CD14-positive monocyte (primary cell): ENCODE results near the gene SAP30. TPM values are rescaled to one million over a fixed set of nuclear protein-coding genes. Genes with fewer than 3 reads are reported as not detected.
A peak's percentile ranks its signal among the peaks of the same experiment; 100 is the strongest.

Experiments used
- DNase-seq, 3 donors: peaks; one replicate each; pipeline ENCODE4 v3.0.0-alpha.2; 2011 to 2022
- H2AFZ ChIP-seq: 2 replicates; pipeline ENCODE4 v1.6.0; 2012; ENCODE audit warnings: mild to moderate bottlenecking, low read depth, low read length, inconsistent platforms; ENCODE audit not compliant: insufficient read depth, poor library complexity, severe bottlenecking
- H3K27ac ChIP-seq, 2 donors: 1 replicate in 1 of 2; 2 replicates in 1 of 2; pipeline ENCODE4 v1.5.1; 2012 to 2013; ENCODE audit warnings: low read length in 2 of 2, control low read depth in 1 of 2, inconsistent platforms in 1 of 2, low read depth in 1 of 2, mild to moderate bottlenecking in 1 of 2
- H3K27me3 ChIP-seq, 2 donors: one replicate each; pipeline versions ENCODE4 v1.6.0 to v1.6.1; 2011 to 2013; ENCODE audit warnings: low read length in 2 of 2; ENCODE audit not compliant: control insufficient read depth in 2 of 2, insufficient read depth in 2 of 2
- H3K36me3 ChIP-seq, 2 donors: replicated peaks in 1 of 2; 1 replicate in 1 of 2; 2 replicates in 1 of 2; pipeline versions ENCODE4 v1.5.1 to v1.6.1; 2012 to 2013; ENCODE audit warnings: low read length in 2 of 2, control low read depth in 1 of 2, inconsistent platforms in 1 of 2, mild to moderate bottlenecking in 1 of 2; ENCODE audit not compliant: insufficient read depth in 2 of 2, control insufficient read depth in 1 of 2
- H3K4me1 ChIP-seq, 2 donors: 1 replicate in 1 of 2; 2 replicates in 1 of 2; pipeline versions ENCODE4 v1.5.1 to v1.6.1; 2012 to 2013; ENCODE audit warnings: low read length in 2 of 2, control low read depth in 1 of 2, inconsistent platforms in 1 of 2, mild to moderate bottlenecking in 1 of 2, moderate library complexity in 1 of 2; ENCODE audit not compliant: insufficient read depth in 2 of 2, control insufficient read depth in 1 of 2
- H3K4me2 ChIP-seq: replicated peaks from 2 replicates; pipeline ENCODE3; 2012; ENCODE audit warnings: low read length, moderate library complexity, mild to moderate bottlenecking; ENCODE audit not compliant: poor library complexity, severe bottlenecking; ENCODE audit errors: extremely low read depth
- H3K4me3 ChIP-seq, 3 experiments: fragments of 200-600 bp in 1 of 3; sonication (generic) in 1 of 3; replicated peaks in 1 of 3; 1 replicate in 2 of 3; 2 replicates in 1 of 3; pipeline ENCODE4 v1.5.1; 2011 to 2013; ENCODE audit warnings: low read length in 3 of 3, mild to moderate bottlenecking in 3 of 3, control low read depth in 2 of 3, low read depth in 2 of 3, inconsistent platforms in 1 of 3, moderate library complexity in 1 of 3
- H3K79me2 ChIP-seq: 2 replicates; pipeline ENCODE4 v1.6.0; 2012; ENCODE audit warnings: mild to moderate bottlenecking, control low read depth, inconsistent platforms, low read length, moderate library complexity; ENCODE audit not compliant: insufficient read depth
- H3K9ac ChIP-seq: 2 replicates; pipeline ENCODE4 v1.6.0; 2017; ENCODE audit warnings: low read length, mild to moderate bottlenecking; ENCODE audit not compliant: insufficient read depth, poor library complexity, severe bottlenecking
- H3K9me3 ChIP-seq, 2 donors: replicated peaks in 1 of 2; 1 replicate in 1 of 2; 2 replicates in 1 of 2; pipeline versions ENCODE4 v1.5.1 to v1.6.1; 2012 to 2013; ENCODE audit warnings: low read length in 2 of 2, control low read depth in 1 of 2; ENCODE audit not compliant: control insufficient read depth in 1 of 2, insufficient read depth in 1 of 2
- H4K20me1 ChIP-seq: 2 replicates; pipeline ENCODE4 v1.6.0; 2012; ENCODE audit warnings: mild to moderate bottlenecking, low read length, control low read depth, moderate library complexity; ENCODE audit not compliant: insufficient read depth
- H3K27ac Mint-ChIP-seq, 7 donors: one replicate each; pipeline ENCODE4 v1.8.0; 2020; ENCODE audit warnings: mild to moderate bottlenecking in 7 of 7, mixed read lengths in 7 of 7, moderate library complexity in 6 of 7, inconsistent platforms in 2 of 7
- H3K27me3 Mint-ChIP-seq, 3 donors: one replicate each; pipeline ENCODE4 v1.8.0; 2021 to 2022; ENCODE audit warnings: low read depth in 3 of 3, mild to moderate bottlenecking in 3 of 3, mixed read lengths in 3 of 3, moderate library complexity in 3 of 3, inconsistent platforms in 1 of 3
- H3K36me3 Mint-ChIP-seq, 2 donors: one replicate each; pipeline ENCODE4 v1.8.0; 2020; ENCODE audit warnings: mixed read lengths in 2 of 2, inconsistent platforms in 1 of 2, mild to moderate bottlenecking in 1 of 2
- H3K4me1 Mint-ChIP-seq: one replicate; pipeline ENCODE4 v1.8.0; 2020; ENCODE audit warnings: mild to moderate bottlenecking, mixed read lengths
- H3K4me3 Mint-ChIP-seq, 2 donors: one replicate each; pipeline ENCODE4 v1.8.0; 2020; ENCODE audit warnings: mild to moderate bottlenecking in 2 of 2, mixed read lengths in 2 of 2, moderate library complexity in 1 of 2
- H3K9me3 Mint-ChIP-seq, 7 donors: one replicate each; pipeline ENCODE4 v1.8.0; 2020 to 2022; ENCODE audit warnings: mixed read lengths in 7 of 7, mild to moderate bottlenecking in 6 of 7, moderate library complexity in 6 of 7, inconsistent platforms in 2 of 7
- CTCF ChIP-seq: fragments of 200-600 bp; IDR thresholded peaks from one replicate; pipeline ENCODE4 v1.8.0; 2022; ENCODE audit warnings: antibody characterized with exemption, mild to moderate bottlenecking
- WGBS: methylation state at CpG from one replicate; pipeline ENCODE4 v1.1.5; 2013; ENCODE audit warnings: missing lambda C conversion rate; ENCODE audit not compliant: insufficient coverage; 5-methylcytosine and 5-hydroxymethylcytosine counted together
- intact Hi-C, 2 donors: fragments of 100-400 bp; cut with micrococcal nuclease; formaldehyde crosslinking; loops; one replicate each; pipeline versions ENCODE4 v1.15.0 to v1.15.1; 2023
- polyA plus RNA-seq, 3 donors: library from polyadenylated mRNA; depleted of rRNA in 1 of 3; unstranded in 2 of 3; stranded (reverse) in 1 of 3; fragments of 300-500 nt in 2 of 3; fragments of >200 nt in 1 of 3; fragmentation: Illumina TruSeq in 2 of 3; gene quantifications; 1 replicate in 2 of 3; 2 replicates in 1 of 3; pipeline ENCODE4 v1.2.3, GENCODE V29; 2012 to 2021

The SAP30 gene
- polyA plus RNA-seq, 3 donors: 16.5 to 32.2 (median 21.8) TPM

GRCh38 chr4:173380987-173381386, 10.2 kb downstream of the SAP30 start:
- Histone ChIP-seq H3K9me3 (no peaks in the 10 kb centered on the region), H3K4me1 (peaks cover 0 to 12% of the 10 kb centered on the region in 2 donors), H3K4me3 (no peak overlapping the region), H3K36me3 (peaks cover 20 to 32% of the 10 kb centered on the region in 2 donors), H3K79me2 (peaks cover 17% of the 10 kb centered on the region), H3K27me3 (no peaks in the 10 kb centered on the region), H2AFZ (no peak overlapping the region), H3K4me2 (no peak overlapping the region), H4K20me1 (peaks cover 14% of the 10 kb centered on the region), H3K27ac (no peak overlapping the region), H3K9ac (no peak overlapping the region)
- no peak for TF ChIP-seq CTCF
- H3K27ac Mint-ChIP-seq: no peak overlapping the region
- peaks cover 14% of the 10 kb centered on the region for H3K4me1 Mint-ChIP-seq
- no peaks in the 10 kb centered on the region for H3K27me3 Mint-ChIP-seq
- no peaks in the 10 kb centered on the region for H3K9me3 Mint-ChIP-seq
- intact Hi-C loops: no loop called here
- H3K4me3 Mint-ChIP-seq: no peak overlapping the region
- no peak for DNase-seq
- peaks cover 10 to 18% of the 10 kb centered on the region in 2 donors for H3K36me3 Mint-ChIP-seq

- H3K9ac ChIP-seq: no peak overlapping the region
- peaks cover 13% of the 10 kb centered on the region for H3K79me2 ChIP-seq
- H3K4me3 ChIP-seq: no peak overlapping the region
- no peaks in the 10 kb centered on the region for H3K9me3 ChIP-seq
- Mint-ChIP-seq H3K27ac (peak overlapping the region in 1 of 7 donors; percentile 10), H3K4me3 (no peak overlapping the region), H3K36me3 (peaks cover 7 to 20% of the 10 kb centered on the region in 2 donors), H3K9me3 (no peaks in the 10 kb centered on the region), H3K27me3 (no peaks in the 10 kb centered on the region), H3K4me1 (peaks cover 14% of the 10 kb centered on the region)
- intact Hi-C loops: no loop called here
- H3K4me2 ChIP-seq: no peak overlapping the region
- peaks cover 11% of the 10 kb centered on the region for H4K20me1 ChIP-seq
- no peak overlapping the region for H2AFZ ChIP-seq
- no CpG with 5 or more reads among the region's 1 CpG for WGBS
- DNase-seq: no peak
- no peak for TF ChIP-seq CTCF
- no peak overlapping the region for H3K27ac ChIP-seq
- H3K36me3 ChIP-seq: peaks cover 18 to 28% of the 10 kb centered on the region in 2 donors
- H3K27me3 ChIP-seq: no peaks in the 10 kb centered on the region
- peaks cover 0 to 12% of the 10 kb centered on the region in 2 donors for H3K4me1 ChIP-seq
These were observed 10.9 kb downstream of the SAP30 start for GRCh38 chr4:173381610-173382009.
